Activated naive CD8-positive, alpha-beta T cell treated with anti-CD3 and anti-CD28 coated beads for 36 hours (primary cell): ENCODE measurements around the gene TLE7. TPM values are rescaled to one million over a fixed set of nuclear protein-coding genes. Genes with fewer than 3 reads are reported as not detected.

Experiments
- DNase-seq: peaks from one replicate; pipeline ENCODE4 v3.0.0; 2021
- H3K27ac Mint-ChIP-seq: one replicate; pipeline ENCODE4 v1.8.0; 2022; ENCODE audit warnings: mild to moderate bottlenecking, moderate library complexity, mixed read lengths
- H3K27me3 Mint-ChIP-seq: one replicate; pipeline ENCODE4 v1.8.0; 2022; ENCODE audit warnings: mild to moderate bottlenecking, mixed read lengths
- H3K36me3 Mint-ChIP-seq: one replicate; pipeline ENCODE4 v1.8.0; 2021; ENCODE audit warnings: mild to moderate bottlenecking, mixed read lengths
- H3K4me1 Mint-ChIP-seq: one replicate; pipeline ENCODE4 v1.8.0; 2021; ENCODE audit warnings: mixed read lengths
- H3K4me3 Mint-ChIP-seq: one replicate; pipeline ENCODE4 v1.8.0; 2022; ENCODE audit warnings: mild to moderate bottlenecking, moderate library complexity, mixed read lengths
- H3K9me3 Mint-ChIP-seq: one replicate; pipeline ENCODE4 v1.8.0; 2022; ENCODE audit warnings: mixed read lengths
- total RNA-seq, 2 experiments: library from RNA; stranded (reverse); gene quantifications; one replicate each; pipeline ENCODE4 v1.2.3, GENCODE V29; 2021

The TLE7 gene
- total RNA-seq, 2 experiments from 2014 or later = not detected

DNA sequence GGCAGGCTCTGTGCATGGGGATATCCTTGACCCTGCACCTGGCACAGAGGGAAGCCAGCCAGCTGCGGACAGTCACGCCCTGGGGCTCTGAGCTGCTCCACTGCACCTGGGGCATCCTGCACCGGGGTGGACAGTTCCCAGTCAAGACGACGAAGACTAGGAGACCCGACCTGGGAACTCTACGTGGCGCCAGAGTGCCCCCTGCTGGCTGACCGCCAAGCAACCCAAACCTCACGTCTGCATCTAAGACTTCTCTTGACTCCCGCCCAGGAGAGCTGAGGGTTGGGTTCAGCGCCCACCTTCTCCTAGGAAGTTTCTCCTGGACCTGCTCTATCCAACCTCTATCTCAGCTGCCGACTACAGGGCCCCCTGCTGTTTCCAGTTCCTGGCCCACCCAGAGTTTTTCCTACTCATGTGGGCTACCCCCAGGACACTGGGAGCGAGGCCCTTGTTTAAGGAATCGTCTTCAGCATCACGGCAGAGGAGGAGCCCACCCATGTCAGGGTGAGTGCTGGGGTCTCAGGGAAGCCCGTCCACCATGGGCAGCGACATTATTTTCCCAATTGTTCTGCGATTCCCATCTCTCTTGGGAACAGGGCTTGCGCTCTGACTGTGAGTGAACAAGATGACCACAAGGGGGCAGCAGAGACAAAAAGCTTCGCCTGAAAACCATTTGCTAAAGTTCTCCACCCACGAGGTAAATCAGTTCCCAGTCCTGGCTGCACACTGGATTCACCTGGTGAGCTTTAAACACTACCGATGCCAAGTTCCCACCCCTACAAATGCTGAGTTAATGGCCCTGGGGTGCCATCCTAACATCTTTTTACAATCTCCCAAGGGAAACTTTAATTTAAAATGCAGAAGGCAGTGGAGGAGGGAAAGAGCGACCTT is 29.3 kb downstream of the TLE7 start:
- Mint-ChIP-seq H3K4me3 (no peak overlapping the region), H3K27ac (no peak overlapping the region), H3K27me3 (peaks cover 46% of the 10 kb centered on the region), H3K4me1 (peaks cover 11% of the 10 kb centered on the region), H3K9me3 (no peaks in the 10 kb centered on the region), H3K36me3 (no peaks in the 10 kb centered on the region)
- DNase-seq = peak; percentile 51

DNA sequence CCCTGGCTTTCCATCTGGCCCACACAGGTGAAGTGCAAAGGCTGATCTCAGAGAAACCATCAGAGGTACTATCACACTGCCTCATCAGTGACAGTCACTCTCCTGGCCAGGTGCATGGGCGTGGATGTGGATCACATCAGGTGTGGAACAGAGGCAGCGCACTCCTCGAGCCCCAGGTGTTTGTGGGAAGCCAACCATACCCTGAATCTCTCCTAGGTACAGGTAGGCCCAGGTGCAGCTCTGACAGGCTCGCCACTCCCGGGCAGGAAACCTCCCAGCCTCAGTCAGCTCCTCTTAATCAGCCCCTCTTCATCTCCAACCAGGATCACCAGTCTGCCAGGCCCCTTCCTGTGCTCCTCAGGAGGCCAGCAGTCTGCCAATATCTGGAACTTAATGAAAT is 31.7 kb downstream of the TLE7 start:
- Mint-ChIP-seq H3K9me3 (no peaks in the 10 kb centered on the region), H3K27ac (no peak overlapping the region), H3K4me3 (no peak overlapping the region), H3K27me3 (peaks cover 43% of the 10 kb centered on the region), H3K4me1 (peaks cover 24% of the 10 kb centered on the region), H3K36me3 (no peaks in the 10 kb centered on the region)
- no peak for DNase-seq

DNA sequence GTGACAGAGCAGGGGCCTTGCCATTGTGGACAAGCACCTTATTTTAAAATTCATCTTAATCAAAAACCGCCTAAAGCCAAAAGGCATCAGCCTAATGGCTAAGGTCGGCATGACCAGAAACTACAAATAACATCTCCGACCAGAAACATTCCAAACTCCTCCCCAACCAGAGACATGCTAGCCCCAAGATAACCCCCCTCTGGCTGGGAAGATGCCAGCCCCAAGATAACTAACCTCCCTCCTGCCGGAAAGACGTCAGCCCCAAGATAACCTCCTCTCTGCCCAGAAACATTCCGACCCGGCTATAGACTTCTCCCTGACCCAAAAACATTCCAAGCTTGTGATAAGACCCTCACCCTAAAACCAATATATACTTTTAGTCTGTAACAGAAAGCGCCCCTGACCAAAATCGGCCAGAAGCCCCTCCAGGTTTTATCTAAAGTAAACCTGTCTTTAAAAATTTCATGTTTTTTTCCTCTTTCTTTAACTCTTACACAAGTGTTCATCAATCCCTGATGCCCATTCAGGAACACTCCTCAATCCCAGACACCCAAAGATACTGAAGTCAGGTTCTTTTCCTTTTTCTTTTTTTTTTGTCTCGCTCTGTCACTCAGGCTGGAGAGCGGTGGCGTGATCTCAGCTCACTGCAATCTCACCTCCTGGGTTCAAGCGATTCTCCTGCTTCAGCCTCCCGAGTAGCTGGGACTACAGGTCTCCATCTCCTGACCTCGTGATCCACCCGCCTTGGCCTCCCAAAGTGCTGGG is 32.7 kb downstream of the TLE7 start:
- H3K27ac Mint-ChIP-seq = no peak overlapping the region
- DNase-seq = no peak
- H3K4me1 Mint-ChIP-seq = peaks cover 24% of the 10 kb centered on the region
- H3K4me3 Mint-ChIP-seq = no peak overlapping the region
- H3K27me3 Mint-ChIP-seq = peaks cover 47% of the 10 kb centered on the region
- no peaks in the 10 kb centered on the region for H3K9me3 Mint-ChIP-seq
- no peaks in the 10 kb centered on the region for H3K36me3 Mint-ChIP-seq

DNA sequence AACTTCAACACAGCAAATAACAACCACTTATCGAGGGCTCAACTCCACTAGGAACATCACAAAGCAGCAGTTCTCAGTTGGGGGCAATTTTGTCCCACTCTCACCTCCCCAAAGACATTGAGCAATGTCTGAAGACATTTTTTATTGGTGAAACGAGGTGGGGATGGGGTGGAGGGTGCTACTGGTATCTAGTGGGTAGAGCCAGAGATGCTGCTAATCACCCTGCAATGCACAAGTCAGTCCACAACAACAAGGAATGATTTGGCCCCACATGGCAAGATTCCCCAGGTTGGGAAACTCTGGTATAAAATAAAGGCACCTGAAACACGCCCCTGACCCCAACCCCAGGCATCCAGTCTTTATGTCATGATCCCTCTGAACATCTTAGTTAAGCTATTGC is 33.3 kb downstream of the TLE7 start:
- Mint-ChIP-seq H3K4me3 (no peak overlapping the region), H3K36me3 (no peaks in the 10 kb centered on the region), H3K27ac (no peak overlapping the region), H3K27me3 (peaks cover 43% of the 10 kb centered on the region), H3K4me1 (peaks cover 24% of the 10 kb centered on the region), H3K9me3 (no peaks in the 10 kb centered on the region)
- DNase-seq = no peak

DNA sequence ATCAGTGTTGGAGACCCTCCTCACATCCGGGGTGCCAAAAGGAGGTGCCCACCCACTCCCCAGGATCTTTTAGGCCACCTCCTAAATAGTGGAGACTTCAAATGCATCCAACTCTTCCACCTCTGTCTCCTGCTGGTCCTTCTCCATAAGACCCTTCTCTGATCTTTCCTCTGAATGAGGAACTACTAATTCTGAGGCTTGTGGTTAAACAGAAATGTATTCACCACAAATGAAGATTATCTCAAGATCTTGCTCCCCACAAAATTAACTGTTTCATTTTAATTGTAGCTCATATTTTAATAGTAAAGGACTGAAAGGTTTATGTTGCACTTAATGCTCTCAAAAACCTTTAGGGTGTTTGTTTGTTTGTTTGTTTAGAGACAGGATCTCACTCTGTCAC is 34.1 kb downstream of the TLE7 start:
- Mint-ChIP-seq H3K4me3 (no peak overlapping the region), H3K4me1 (peaks cover 21% of the 10 kb centered on the region), H3K36me3 (no peaks in the 10 kb centered on the region), H3K27me3 (peaks cover 40% of the 10 kb centered on the region), H3K9me3 (no peaks in the 10 kb centered on the region), H3K27ac (no peak overlapping the region)
- DNase-seq = no peak

DNA sequence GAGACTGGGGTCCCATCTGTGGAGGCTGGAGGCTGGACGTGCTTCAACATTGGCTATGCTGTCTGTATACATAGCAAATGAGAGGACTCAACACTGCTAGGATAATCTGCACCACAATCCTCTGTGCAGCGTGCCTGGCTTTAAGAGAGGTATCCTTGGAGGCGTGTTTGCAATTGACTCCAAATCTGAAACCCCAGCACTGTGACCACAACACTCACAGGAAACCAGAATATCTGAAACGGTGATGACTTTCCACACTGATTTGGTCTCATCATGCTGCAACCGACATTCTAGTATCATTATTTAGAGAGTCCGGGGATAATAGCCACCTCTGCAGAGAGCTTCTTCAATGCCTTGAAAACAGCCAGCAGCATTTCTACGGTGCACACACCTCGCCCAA is 35.1 kb downstream of the TLE7 start:
- peaks cover 17% of the 10 kb centered on the region for H3K4me1 Mint-ChIP-seq
- no peak overlapping the region for H3K4me3 Mint-ChIP-seq
- no peaks in the 10 kb centered on the region for H3K36me3 Mint-ChIP-seq
- H3K27me3 Mint-ChIP-seq = peaks cover 33% of the 10 kb centered on the region
- H3K27ac Mint-ChIP-seq = no peak overlapping the region
- DNase-seq = no peak
- H3K9me3 Mint-ChIP-seq = no peaks in the 10 kb centered on the region

DNA sequence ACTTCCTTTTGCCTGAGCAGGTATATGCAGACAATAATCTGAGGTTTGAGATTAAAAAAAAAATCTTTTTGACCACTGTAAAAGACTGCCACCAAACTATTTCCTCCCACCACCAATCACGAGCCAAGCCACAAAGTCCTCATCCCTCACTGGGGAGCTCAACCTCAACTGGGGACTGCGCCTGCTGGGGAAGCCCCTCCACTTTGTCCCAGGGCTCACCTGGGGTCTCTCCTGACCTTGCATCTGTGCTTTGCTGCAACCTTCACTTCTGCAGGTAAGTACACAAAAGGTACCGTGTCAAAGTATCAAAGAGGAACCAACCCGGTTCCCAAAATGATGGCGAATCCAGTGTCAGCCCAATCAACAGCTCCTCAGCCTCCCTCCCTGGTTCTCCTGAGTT is 35.5 kb downstream of the TLE7 start:
- H3K9me3 Mint-ChIP-seq = no peaks in the 10 kb centered on the region
- no peak overlapping the region for H3K4me3 Mint-ChIP-seq
- H3K36me3 Mint-ChIP-seq = no peaks in the 10 kb centered on the region
- no peak for DNase-seq
- no peak overlapping the region for H3K27ac Mint-ChIP-seq
- peaks cover 17% of the 10 kb centered on the region for H3K4me1 Mint-ChIP-seq
- H3K27me3 Mint-ChIP-seq = peaks cover 28% of the 10 kb centered on the region

DNA sequence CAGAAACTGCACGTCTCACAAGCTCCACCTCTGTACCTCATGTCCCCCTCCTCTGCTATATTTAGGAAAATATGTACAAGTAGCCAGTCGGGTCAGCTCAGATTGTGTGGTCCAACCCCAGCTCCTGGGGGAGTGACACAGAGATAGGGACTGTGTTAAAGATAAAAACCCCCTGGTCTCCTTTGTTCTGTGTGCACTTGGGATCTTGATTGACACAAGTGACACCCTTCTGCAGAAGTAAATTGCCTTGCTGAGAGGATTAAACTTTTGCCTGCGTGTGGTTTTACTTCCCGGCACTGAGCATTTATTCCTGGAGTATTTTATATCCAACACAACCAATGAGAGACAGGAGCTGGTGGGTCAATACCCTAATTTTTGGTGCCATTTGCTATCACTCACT is 37.5 kb downstream of the TLE7 start:
- H3K27ac Mint-ChIP-seq = no peak overlapping the region

DNA sequence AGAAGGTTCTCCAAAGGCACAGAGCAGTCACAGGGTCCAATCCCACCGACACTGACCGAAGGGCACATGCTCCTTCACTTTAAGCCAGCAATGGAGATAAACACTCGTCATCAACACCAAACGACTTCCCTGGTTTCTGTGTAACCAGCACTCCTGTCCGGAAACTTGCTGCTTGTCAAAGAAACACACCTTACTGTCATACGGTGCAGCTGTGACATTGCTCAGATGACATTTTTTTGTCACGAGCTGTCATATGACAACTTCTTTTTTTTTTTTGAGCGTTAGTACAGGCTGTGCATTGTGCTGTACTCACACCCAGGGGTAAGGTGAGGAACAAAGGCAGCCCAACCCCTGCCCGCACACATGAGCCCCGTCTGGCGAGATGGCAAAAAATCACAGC is 39.2 kb downstream of the TLE7 start:
- peaks cover 12% of the 10 kb centered on the region for H3K27me3 Mint-ChIP-seq
- peaks cover 14% of the 10 kb centered on the region for H3K4me1 Mint-ChIP-seq
- H3K36me3 Mint-ChIP-seq = no peaks in the 10 kb centered on the region
- H3K4me3 Mint-ChIP-seq = no peak overlapping the region
- no peaks in the 10 kb centered on the region for H3K9me3 Mint-ChIP-seq
- no peak overlapping the region for H3K27ac Mint-ChIP-seq
- DNase-seq = no peak

More for the DNA sequence above, 37.5 kb downstream of the TLE7 start:
- H3K9me3 Mint-ChIP-seq = no peaks in the 10 kb centered on the region
- H3K36me3 Mint-ChIP-seq = no peaks in the 10 kb centered on the region
- peaks cover 18% of the 10 kb centered on the region for H3K27me3 Mint-ChIP-seq
- no peak for DNase-seq
- peaks cover 17% of the 10 kb centered on the region for H3K4me1 Mint-ChIP-seq
- H3K4me3 Mint-ChIP-seq = no peak overlapping the region

DNA sequence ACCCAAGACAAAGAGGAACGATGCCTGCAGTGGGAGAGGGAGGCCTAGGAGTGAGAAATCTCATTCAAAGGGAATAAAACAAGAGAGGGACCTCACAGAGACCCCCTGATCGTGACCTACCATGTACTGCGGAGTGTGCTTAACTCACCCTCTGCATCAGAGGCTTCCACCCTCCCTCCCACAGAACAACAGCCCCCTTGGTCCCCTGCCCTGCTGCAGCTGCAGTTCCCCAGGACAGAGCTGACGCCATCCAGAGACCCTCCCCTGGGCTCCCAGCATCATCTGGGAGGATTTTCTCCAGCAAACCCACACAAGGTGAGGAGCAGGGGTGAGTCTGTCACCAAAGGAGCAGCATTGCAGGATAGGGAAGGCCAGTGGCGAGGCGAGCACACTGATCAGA is 39.8 kb downstream of the TLE7 start:
- peaks cover 12% of the 10 kb centered on the region for H3K4me1 Mint-ChIP-seq
- no peaks in the 10 kb centered on the region for H3K9me3 Mint-ChIP-seq
- H3K27ac Mint-ChIP-seq = no peak overlapping the region
- no peak overlapping the region for H3K4me3 Mint-ChIP-seq
- no peak for DNase-seq
- H3K27me3 Mint-ChIP-seq = peaks cover 12% of the 10 kb centered on the region
- H3K36me3 Mint-ChIP-seq = no peaks in the 10 kb centered on the region

DNA sequence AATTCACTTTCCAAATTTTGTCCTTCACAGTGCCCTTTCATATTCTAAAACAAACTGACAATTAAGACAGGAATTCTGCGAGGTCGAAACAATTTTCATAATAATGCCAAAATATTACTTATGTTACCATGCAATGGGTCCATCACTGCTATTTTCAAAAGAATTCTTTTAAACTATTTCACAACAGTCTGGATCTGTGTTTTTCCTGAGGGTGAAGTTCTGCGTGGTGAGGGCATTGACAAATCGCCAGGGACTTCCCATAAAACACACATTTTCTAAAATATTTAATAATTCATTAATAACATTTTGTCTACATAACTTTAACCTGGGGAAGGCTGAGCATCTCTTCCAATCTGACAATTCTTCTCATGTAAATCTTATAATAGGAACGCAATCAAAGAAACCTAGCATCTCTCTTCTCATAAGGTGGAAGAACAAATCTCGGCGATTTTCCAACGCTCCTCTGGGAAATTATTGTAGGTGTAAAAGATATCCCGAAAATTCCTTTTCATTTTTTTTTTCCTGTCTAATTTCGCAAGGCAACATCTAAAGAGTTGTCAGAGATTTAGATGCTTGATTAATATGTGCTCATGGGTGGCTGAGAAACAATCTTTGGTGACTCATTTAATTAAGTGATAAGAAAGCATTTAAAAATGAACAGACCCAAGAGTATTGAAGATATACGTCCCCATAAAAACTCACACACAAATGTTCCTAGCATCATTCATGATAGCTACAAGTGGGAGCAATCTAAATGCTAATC is 41.9 kb downstream of the TLE7 start:
- H3K4me3 Mint-ChIP-seq = no peak overlapping the region

DNA sequence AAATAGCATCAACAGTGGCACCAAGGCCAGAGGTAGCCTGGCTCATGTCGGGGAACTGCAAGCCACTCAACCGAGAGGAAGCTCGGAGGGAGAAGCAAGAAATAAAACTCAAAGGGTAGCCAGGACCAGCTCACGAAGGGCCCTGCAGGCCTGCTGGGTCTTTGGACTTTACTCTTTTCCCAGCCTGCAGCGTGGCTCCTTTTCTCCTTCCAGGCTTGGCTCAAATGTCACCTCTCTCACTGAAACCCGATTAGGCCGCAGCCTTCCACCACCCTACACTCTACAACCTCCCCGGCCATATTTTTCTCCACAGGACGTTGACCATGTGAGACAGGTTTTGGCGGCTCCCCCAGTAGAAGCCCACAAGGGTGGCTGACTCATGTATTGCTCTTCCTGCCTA is 45.3 kb downstream of the TLE7 start:
- H3K27me3 Mint-ChIP-seq = peaks cover 6% of the 10 kb centered on the region
- H3K9me3 Mint-ChIP-seq = no peaks in the 10 kb centered on the region
- no peak for DNase-seq
- no peaks in the 10 kb centered on the region for H3K4me1 Mint-ChIP-seq
- no peak overlapping the region for H3K4me3 Mint-ChIP-seq
- H3K36me3 Mint-ChIP-seq = no peaks in the 10 kb centered on the region
- no peak overlapping the region for H3K27ac Mint-ChIP-seq

More for the DNA sequence above, 41.9 kb downstream of the TLE7 start:
- Mint-ChIP-seq H3K4me1 (no peaks in the 10 kb centered on the region), H3K27me3 (peaks cover 3% of the 10 kb centered on the region), H3K9me3 (no peaks in the 10 kb centered on the region), H3K27ac (no peak overlapping the region), H3K36me3 (no peaks in the 10 kb centered on the region)
- DNase-seq = no peak

DNA sequence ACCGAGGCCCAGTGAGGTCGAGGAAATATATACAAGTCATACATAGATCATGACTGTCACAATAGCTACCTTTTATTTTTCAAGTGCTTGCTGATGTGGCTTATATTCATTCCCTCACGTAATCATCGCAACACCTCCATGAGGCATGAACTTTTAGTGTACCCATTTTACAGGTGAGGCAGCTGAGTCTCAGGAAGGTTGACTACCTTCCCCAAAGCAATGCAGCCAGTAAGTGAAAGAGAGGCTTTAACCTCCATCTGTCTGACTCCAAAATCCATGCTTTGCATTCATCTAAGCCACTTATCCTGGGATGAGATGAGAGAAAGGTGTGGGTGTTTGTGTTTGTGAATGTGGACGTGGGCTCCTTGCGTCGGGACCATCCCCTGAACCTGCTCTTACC is 52.5 kb downstream of the TLE7 start:
- H3K27ac Mint-ChIP-seq = no peak overlapping the region
- no peaks in the 10 kb centered on the region for H3K9me3 Mint-ChIP-seq
- H3K4me1 Mint-ChIP-seq = peaks cover 3% of the 10 kb centered on the region
- peaks cover 23% of the 10 kb centered on the region for H3K27me3 Mint-ChIP-seq
- no peak for DNase-seq
- no peaks in the 10 kb centered on the region for H3K36me3 Mint-ChIP-seq
- no peak overlapping the region for H3K4me3 Mint-ChIP-seq

DNA sequence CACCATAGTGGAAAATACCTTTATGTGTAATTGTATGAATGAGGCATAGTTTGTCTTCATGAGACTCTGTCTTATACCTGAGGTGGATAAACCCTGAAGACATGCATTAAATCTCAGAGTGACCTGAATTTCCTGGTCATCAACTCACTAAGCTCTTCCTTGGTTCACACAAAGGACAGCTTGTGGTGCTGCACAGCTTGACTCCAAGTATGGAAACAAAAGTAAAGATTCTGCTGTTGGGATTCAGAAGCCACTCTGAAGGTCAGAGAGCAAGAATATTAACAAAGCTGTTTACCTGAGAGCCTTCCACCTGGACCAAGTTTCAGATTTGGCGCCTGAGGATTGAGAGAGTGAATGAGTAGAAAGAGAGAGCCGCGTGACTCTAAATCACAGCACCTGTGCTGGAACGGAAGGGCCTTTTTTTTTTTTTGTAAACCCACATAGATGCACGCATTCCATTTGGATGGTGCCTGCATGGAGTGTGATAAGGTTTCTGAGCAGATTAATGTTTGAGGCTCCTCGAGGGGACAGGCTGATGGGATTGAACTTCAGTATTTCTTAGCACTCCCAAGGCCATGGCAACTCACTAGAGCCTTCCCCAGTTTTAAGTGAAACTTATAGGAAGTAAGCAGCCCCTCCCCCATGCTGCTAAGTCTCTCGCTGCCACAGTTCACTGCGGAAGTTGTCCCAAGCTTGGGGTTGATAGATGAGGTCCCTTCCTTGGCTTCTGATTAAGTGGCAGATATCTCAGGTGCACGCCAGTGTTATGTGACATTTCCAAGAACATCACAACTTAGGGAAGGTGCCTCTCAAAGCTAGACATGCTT is 54.6 kb downstream of the TLE7 start:
- no peak for DNase-seq
- peaks cover 3% of the 10 kb centered on the region for H3K4me1 Mint-ChIP-seq
- H3K4me3 Mint-ChIP-seq = no peak overlapping the region
- no peak overlapping the region for H3K27ac Mint-ChIP-seq
- H3K36me3 Mint-ChIP-seq = no peaks in the 10 kb centered on the region
- H3K9me3 Mint-ChIP-seq = no peaks in the 10 kb centered on the region
- peaks cover 20% of the 10 kb centered on the region for H3K27me3 Mint-ChIP-seq
